DND-41 (cell line): ENCODE data around the gene TSSC4.

Experiments
- ATAC-seq: fragments of 200-7000 bp; cut with Tn5 transposase; 3 replicates; pipeline ENCODE4 v1.9.1; 2021; ENCODE audit warnings: low read depth; ENCODE audit not compliant: insufficient read depth
- DNase-seq: peaks from one replicate; pipeline ENCODE4 v3.0.0-alpha.2; 2020
- H2AFZ ChIP-seq: 2 replicates; pipeline ENCODE4 v1.6.0; 2012; ENCODE audit warnings: low read depth, low read length
- H3K27ac ChIP-seq: 2 replicates; pipeline ENCODE4 v1.5.1; 2012; ENCODE audit warnings: low read length, inconsistent platforms
- H3K27me3 ChIP-seq: fragments of 200-600 bp; sonication (generic); 2 replicates; pipeline ENCODE4 v1.6.0; 2012; ENCODE audit warnings: low read length, mild to moderate bottlenecking, inconsistent platforms; ENCODE audit not compliant: insufficient read depth, poor library complexity
- H3K36me3 ChIP-seq: 2 replicates; pipeline ENCODE4 v1.5.1; 2012; ENCODE audit warnings: low read length, inconsistent platforms; ENCODE audit not compliant: insufficient read depth
- H3K4me1 ChIP-seq: 2 replicates; pipeline ENCODE4 v1.5.1; 2012; ENCODE audit warnings: mild to moderate bottlenecking, low read length; ENCODE audit not compliant: insufficient read depth
- H3K4me2 ChIP-seq: 2 replicates; pipeline ENCODE4 v1.6.0; 2012; ENCODE audit warnings: mild to moderate bottlenecking, moderate library complexity, low read length, inconsistent platforms; ENCODE audit not compliant: insufficient read depth
- H3K4me3 ChIP-seq, 2 experiments: fragments of 200-600 bp in 1 of 2; shearing (Covaris generic) in 1 of 2; 2 replicates each; pipeline ENCODE4 v1.5.1; 2012 to 2016; ENCODE audit warnings: inconsistent platforms in 2 of 2, low read length in 2 of 2, mild to moderate bottlenecking in 2 of 2, low read depth in 1 of 2, moderate library complexity in 1 of 2
- H3K79me2 ChIP-seq: 2 replicates; pipeline ENCODE4 v1.6.0; 2012; ENCODE audit warnings: low read length, inconsistent platforms; ENCODE audit not compliant: insufficient read depth
- H3K9ac ChIP-seq: 2 replicates; pipeline ENCODE4 v1.6.0; 2012; ENCODE audit warnings: low read depth, mild to moderate bottlenecking, inconsistent platforms, low read length, moderate library complexity
- H3K9me3 ChIP-seq: 2 replicates; pipeline ENCODE4 v1.5.1; 2012; ENCODE audit warnings: low read length, moderate library complexity, mild to moderate bottlenecking, inconsistent platforms; ENCODE audit not compliant: insufficient read depth, severe bottlenecking
- H4K20me1 ChIP-seq: 2 replicates; pipeline ENCODE4 v1.6.0; 2012; ENCODE audit warnings: low read length; ENCODE audit not compliant: insufficient read depth
- EZH2 ChIP-seq: IDR thresholded peaks from 3 replicates; pipeline ENCODE4 v1.6.1; 2012; ENCODE audit warnings: borderline replicate concordance, low read depth, mild to moderate bottlenecking, moderate library complexity, low read length, inconsistent platforms; ENCODE audit not compliant: severe bottlenecking
- TF ChIP-seq, protein P1 (sequence below): IDR thresholded peaks from 2 replicates; pipeline ENCODE4 v1.5.1; 2012; ENCODE audit warnings: borderline replicate concordance, low read length, moderate library complexity, mild to moderate bottlenecking; ENCODE audit not compliant: poor library complexity, severe bottlenecking; ENCODE audit errors: extremely low read depth

The TSSC4 gene

GRCh38 chr11:2393111-2393868 lies 7.3 kb upstream of the TSSC4 start:
- Histone ChIP-seq H3K4me1 (peaks cover 3% of the 10 kb centered on the region; the same call in 1 of the 2 replicates), H3K4me2 (no peak overlapping the region), H2AFZ (no peak overlapping the region), H4K20me1 (peaks cover 70% of the 10 kb centered on the region), H3K4me3 (no peak overlapping the region), H3K27ac (no peak overlapping the region), H3K36me3 (peaks cover 89% of the 10 kb centered on the region), H3K9me3 (no peaks in the 10 kb centered on the region), H3K9ac (no peak overlapping the region), H3K27me3 (no peaks in the 10 kb centered on the region), H3K79me2 (peaks cover 50% of the 10 kb centered on the region)
- DNase-seq (no peak), ATAC-seq (no peak)
- no peak for TF ChIP-seq EZH2
- TF ChIP-seq, protein P1, sequence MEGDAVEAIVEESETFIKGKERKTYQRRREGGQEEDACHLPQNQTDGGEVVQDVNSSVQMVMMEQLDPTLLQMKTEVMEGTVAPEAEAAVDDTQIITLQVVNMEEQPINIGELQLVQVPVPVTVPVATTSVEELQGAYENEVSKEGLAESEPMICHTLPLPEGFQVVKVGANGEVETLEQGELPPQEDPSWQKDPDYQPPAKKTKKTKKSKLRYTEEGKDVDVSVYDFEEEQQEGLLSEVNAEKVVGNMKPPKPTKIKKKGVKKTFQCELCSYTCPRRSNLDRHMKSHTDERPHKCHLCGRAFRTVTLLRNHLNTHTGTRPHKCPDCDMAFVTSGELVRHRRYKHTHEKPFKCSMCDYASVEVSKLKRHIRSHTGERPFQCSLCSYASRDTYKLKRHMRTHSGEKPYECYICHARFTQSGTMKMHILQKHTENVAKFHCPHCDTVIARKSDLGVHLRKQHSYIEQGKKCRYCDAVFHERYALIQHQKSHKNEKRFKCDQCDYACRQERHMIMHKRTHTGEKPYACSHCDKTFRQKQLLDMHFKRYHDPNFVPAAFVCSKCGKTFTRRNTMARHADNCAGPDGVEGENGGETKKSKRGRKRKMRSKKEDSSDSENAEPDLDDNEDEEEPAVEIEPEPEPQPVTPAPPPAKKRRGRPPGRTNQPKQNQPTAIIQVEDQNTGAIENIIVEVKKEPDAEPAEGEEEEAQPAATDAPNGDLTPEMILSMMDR: no peak

DNA sequence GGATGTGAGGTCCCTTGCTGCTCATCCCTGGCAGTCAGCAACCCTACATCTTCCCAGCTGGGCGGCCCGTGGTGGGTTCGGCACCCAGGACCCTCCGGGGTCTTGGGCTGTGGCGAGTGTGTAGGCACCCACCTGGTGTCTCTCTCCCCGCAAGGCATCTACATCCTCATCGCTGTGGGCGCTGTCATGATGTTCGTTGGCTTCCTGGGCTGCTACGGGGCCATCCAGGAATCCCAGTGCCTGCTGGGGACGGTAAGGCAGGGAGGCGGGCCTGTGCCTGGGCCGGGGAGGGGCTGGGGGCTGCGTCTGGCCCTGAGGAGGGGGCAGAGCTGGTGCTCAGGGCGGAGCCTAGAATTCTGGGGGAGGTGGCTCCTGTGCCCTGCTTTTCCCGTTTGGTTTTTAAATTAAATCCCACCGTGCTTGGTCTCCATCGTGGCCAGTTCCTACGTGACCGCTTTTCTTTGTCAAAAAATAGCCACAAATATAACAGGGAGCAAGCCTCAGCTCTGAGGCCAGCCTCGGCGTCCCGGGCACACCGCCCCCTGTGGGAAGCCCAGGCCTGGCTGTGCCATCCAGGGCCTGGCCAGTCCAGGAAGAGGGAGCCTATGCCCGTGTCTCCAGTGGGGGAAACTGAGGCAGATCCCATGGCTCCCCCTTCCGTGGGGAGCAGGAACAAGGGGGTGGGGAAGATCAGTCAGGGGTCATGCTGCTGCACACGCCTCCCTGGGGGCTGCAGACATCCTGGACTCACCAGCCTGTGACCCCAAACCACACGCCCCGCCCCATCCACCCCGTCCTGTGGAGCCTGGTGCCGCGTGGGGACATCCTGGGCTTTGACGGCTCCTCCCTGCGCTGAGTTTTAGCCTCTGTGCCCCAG lies 6.4 kb upstream of the TSSC4 start:
- Histone ChIP-seq H3K4me3 (no peak overlapping the region), H3K9ac (no peak overlapping the region), H3K4me1 (peaks cover 11% of the 10 kb centered on the region), H3K79me2 (peaks cover 42% of the 10 kb centered on the region), H4K20me1 (peaks cover 61% of the 10 kb centered on the region), H3K9me3 (no peaks in the 10 kb centered on the region), H3K4me2 (no peak overlapping the region), H3K27ac (no peak overlapping the region), H3K36me3 (peaks cover 88% of the 10 kb centered on the region), H3K27me3 (no peaks in the 10 kb centered on the region), H2AFZ (no peak overlapping the region)
- no peak for TF ChIP-seq EZH2
- TF ChIP-seq, protein P1: no peak
- ATAC-seq (no peak), DNase-seq (no peak)

GRCh38 chr11:2394818-2395105 lies 5.8 kb upstream of the TSSC4 start:
- Histone ChIP-seq H2AFZ (no peak overlapping the region), H3K9ac (no peak overlapping the region), H3K79me2 (peaks cover 42% of the 10 kb centered on the region), H3K27ac (no peak overlapping the region), H3K4me1 (peaks cover 17% of the 10 kb centered on the region), H3K9me3 (no peaks in the 10 kb centered on the region), H3K36me3 (peaks cover 86% of the 10 kb centered on the region), H3K4me3 (no peak overlapping the region), H4K20me1 (peaks cover 55% of the 10 kb centered on the region), H3K4me2 (no peak overlapping the region), H3K27me3 (no peaks in the 10 kb centered on the region)
- no peak for TF ChIP-seq EZH2
- TF ChIP-seq, protein P1: no peak
- ATAC-seq: no peak
- DNase-seq: no peak
